SU-DHL-6 (cell line): ENCODE results near the gene SLC16A7.

Experiments used
- H2AFZ ChIP-seq: fragments of 200-600 bp; sonication (generic); 2 replicates; pipeline ENCODE4 v1.6.1; 2014; ENCODE audit warnings: low read depth, mild to moderate bottlenecking, moderate library complexity, mixed read lengths, antibody characterized with exemption, low read length; ENCODE audit not compliant: severe bottlenecking
- H3F3A ChIP-seq: fragments of 200-600 bp; shearing (Covaris generic); 2 replicates; pipeline ENCODE4 v1.6.0; 2016; ENCODE audit warnings: antibody characterized with exemption, mild to moderate bottlenecking; ENCODE audit not compliant: insufficient read depth
- H3K27ac ChIP-seq: fragments of 200-600 bp; sonication (generic); 2 replicates; pipeline ENCODE4 v1.5.1; 2016; ENCODE audit warnings: low read depth, mild to moderate bottlenecking, low read length, moderate library complexity, mixed read lengths
- H3K27me3 ChIP-seq: fragments of 200-600 bp; sonication (generic), shearing (Covaris generic); 2 replicates; pipeline ENCODE4 v1.6.0; 2014; ENCODE audit warnings: mild to moderate bottlenecking, low read length
- H3K36me3 ChIP-seq: fragments of 200-600 bp; sonication (generic); 2 replicates; pipeline ENCODE4 v1.6.1; 2014; ENCODE audit warnings: mild to moderate bottlenecking, low read length, mixed read lengths
- H3K4me2 ChIP-seq: fragments of 300-600, 200-600 bp; shearing (Covaris generic), sonication (generic); 2 replicates; pipeline ENCODE4 v1.6.0; 2014; ENCODE audit warnings: low read length, low read depth, mild to moderate bottlenecking; ENCODE audit not compliant: poor library complexity, severe bottlenecking
- H3K4me3 ChIP-seq: fragments of 200-600 bp; sonication (generic); 2 replicates; pipeline ENCODE4 v1.5.1; 2014; ENCODE audit warnings: antibody characterized with exemption, low read length, mild to moderate bottlenecking, mixed read lengths; ENCODE audit not compliant: insufficient read depth, poor library complexity, severe bottlenecking
- H3K79me2 ChIP-seq: fragments of 200-600 bp; sonication (generic); 2 replicates; pipeline ENCODE4 v1.6.1; 2014; ENCODE audit warnings: mild to moderate bottlenecking, low read length, moderate library complexity; ENCODE audit not compliant: insufficient read depth
- H3K9ac ChIP-seq: fragments of 200-600 bp; sonication (generic); 2 replicates; pipeline ENCODE4 v1.7.0; 2014; ENCODE audit warnings: mild to moderate bottlenecking, low read length
- H3K9me2 ChIP-seq: fragments of 200-600 bp; sonication (generic); replicated peaks from 2 replicates; pipeline ENCODE4 v1.6.1; 2014; ENCODE audit warnings: low read length; ENCODE audit not compliant: insufficient read depth
- H3K9me3 ChIP-seq: fragments of 200-600 bp; sonication (generic); 2 replicates; pipeline ENCODE4 v1.6.1; 2014; ENCODE audit warnings: low read length, mixed read lengths; ENCODE audit not compliant: insufficient read depth
- H4K20me1 ChIP-seq: fragments of 200-600 bp; sonication (generic); 2 replicates; pipeline ENCODE4 v1.6.1; 2014; ENCODE audit warnings: low read depth, mild to moderate bottlenecking, antibody characterized with exemption, low read length, moderate library complexity, mixed read lengths
- EZH2phosphoT487 ChIP-seq: fragments of 200-600 bp; sonication (generic), shearing (Covaris generic); conservative IDR thresholded peaks from 2 replicates; pipeline ENCODE4 v1.6.1; 2018; ENCODE audit warnings: mild to moderate bottlenecking, antibody characterized with exemption, low read length, moderate library complexity, mixed read lengths
- TF ChIP-seq, protein P1 (sequence below): fragments of 200-600 bp; sonication (generic); IDR thresholded peaks from one replicate; pipeline ENCODE4 v1.5.1; 2017; ENCODE audit warnings: antibody characterized with exemption, mild to moderate bottlenecking, low read length, moderate library complexity; ENCODE audit not compliant: insufficient read depth, poor library complexity, severe bottlenecking

SLC16A7 gene

DNA sequence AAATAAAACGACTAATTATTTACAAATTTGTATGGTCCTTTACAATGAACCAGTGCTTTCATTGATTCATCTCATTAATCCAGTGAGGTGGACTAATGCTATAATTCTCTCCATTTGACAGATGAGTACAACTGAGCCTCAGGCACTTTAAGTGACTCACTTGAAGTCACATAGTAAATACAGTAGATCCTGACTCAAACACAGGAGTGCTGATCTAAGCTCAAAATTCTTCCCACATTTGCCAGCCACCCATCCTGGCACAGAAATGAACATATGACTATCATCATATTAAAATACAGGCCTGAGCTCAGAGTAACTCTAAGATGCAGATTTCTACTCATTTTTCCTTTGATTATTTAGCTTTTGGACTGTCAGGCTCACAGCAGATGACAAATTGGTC is 30.6 kb downstream of the SLC16A7 start:
- TF ChIP-seq EZH2phosphoT487, result no peak
- TF ChIP-seq, protein P1, sequence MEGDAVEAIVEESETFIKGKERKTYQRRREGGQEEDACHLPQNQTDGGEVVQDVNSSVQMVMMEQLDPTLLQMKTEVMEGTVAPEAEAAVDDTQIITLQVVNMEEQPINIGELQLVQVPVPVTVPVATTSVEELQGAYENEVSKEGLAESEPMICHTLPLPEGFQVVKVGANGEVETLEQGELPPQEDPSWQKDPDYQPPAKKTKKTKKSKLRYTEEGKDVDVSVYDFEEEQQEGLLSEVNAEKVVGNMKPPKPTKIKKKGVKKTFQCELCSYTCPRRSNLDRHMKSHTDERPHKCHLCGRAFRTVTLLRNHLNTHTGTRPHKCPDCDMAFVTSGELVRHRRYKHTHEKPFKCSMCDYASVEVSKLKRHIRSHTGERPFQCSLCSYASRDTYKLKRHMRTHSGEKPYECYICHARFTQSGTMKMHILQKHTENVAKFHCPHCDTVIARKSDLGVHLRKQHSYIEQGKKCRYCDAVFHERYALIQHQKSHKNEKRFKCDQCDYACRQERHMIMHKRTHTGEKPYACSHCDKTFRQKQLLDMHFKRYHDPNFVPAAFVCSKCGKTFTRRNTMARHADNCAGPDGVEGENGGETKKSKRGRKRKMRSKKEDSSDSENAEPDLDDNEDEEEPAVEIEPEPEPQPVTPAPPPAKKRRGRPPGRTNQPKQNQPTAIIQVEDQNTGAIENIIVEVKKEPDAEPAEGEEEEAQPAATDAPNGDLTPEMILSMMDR, result no peak
- no peaks in the 10 kb centered on the region for H3K27me3 ChIP-seq
- no peaks in the 10 kb centered on the region for H3F3A ChIP-seq
- H3K79me2 ChIP-seq, result peaks cover 58% of the 10 kb centered on the region
- no peak overlapping the region for H2AFZ ChIP-seq
- H3K4me3 ChIP-seq, result no peak overlapping the region
- H3K4me2 ChIP-seq, result no peak overlapping the region
- no peaks in the 10 kb centered on the region for H3K9me3 ChIP-seq
- no peaks in the 10 kb centered on the region for H4K20me1 ChIP-seq
- H3K9me2 ChIP-seq, result no peaks in the 10 kb centered on the region
- 0 out of 2 replicates have a peak, but pooled peaks cover 4% of the 10 kb centered on the region for H3K36me3 ChIP-seq
- H3K27ac ChIP-seq, result no peak overlapping the region
- H3K9ac ChIP-seq, result no peak overlapping the region

DNA sequence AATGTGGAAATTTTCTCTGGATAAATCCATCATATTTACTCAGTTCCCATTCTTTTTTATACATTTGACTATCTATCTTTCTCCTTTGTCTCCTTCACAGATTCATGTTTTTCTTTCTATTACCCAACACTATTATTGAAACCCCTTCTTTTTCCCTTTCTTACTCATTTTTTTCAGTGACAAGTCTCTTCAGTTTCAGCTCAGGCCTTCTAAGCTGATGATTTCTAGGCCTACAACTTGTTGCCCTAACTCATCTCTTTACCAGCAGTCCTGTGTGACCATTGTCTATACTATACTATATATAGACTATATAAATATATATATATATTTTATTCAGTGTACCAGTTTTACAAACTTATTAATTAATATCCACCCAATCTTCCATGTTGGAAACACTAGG is 31.8 kb downstream of the SLC16A7 start:
- Histone ChIP-seq H3F3A (no peaks in the 10 kb centered on the region), H3K9me2 (no peaks in the 10 kb centered on the region), H3K27ac (no peak overlapping the region), H4K20me1 (no peaks in the 10 kb centered on the region), H3K4me3 (no peak overlapping the region), H3K27me3 (no peaks in the 10 kb centered on the region), H3K9me3 (no peaks in the 10 kb centered on the region), H2AFZ (no peak overlapping the region), H3K4me2 (no peak overlapping the region), H3K9ac (no peak overlapping the region), H3K36me3 (0 out of 2 replicates have a peak, but pooled peaks cover 4% of the 10 kb centered on the region), H3K79me2 (peaks cover 59% of the 10 kb centered on the region)
- TF ChIP-seq EZH2phosphoT487, result no peak
- TF ChIP-seq, protein P1, result no peak

DNA sequence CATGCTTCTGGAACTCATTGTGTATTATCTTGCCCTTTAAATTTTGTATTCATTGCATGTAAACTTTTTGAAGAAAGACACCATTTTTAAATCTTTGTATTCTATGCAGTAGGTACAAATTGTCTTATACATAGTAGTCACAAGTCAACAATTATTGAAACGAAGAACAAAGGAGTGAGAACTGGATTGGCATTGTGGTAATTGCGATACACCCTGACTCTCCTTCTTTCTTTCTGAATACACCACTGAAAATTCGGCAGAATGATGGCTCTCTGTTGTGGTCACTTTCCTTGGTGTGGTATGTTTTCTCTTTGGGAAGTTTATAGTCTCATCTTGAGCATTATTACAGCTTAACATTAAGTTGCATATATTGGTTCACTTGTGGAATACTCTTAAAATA is 34.1 kb downstream of the SLC16A7 start:
- Histone ChIP-seq H3K4me2 (no peak overlapping the region), H3K4me3 (no peak overlapping the region), H3K27me3 (no peaks in the 10 kb centered on the region), H3K9me3 (no peaks in the 10 kb centered on the region), H3F3A (no peaks in the 10 kb centered on the region), H2AFZ (no peak overlapping the region), H3K9me2 (no peaks in the 10 kb centered on the region), H4K20me1 (no peaks in the 10 kb centered on the region), H3K9ac (no peak overlapping the region), H3K79me2 (peaks cover 58% of the 10 kb centered on the region), H3K36me3 (0 out of 2 replicates have a peak, but pooled peaks cover 4% of the 10 kb centered on the region), H3K27ac (no peak overlapping the region)
- no peak for TF ChIP-seq EZH2phosphoT487
- TF ChIP-seq, protein P1, result no peak
